Endothelial cell of umbilical vein (primary cell): Measurements from ENCODE around the gene TXNDC8. TPM values are rescaled to one million over a fixed set of nuclear protein-coding genes. Genes with fewer than 3 reads are reported as not detected.

Experiments
- BruUV-seq: library from RNA; stranded (reverse); fragments of 400-500 nt; replicated peaks from 2 replicates; lab custom pipeline; 2021; lab: Mats Ljungman, UMichigan
- CTCF ChIA-PET: fragments of 300-600, 350-600 bp; sonication (Branson Sonifier 250); formaldehyde crosslinking; loops from one replicate; lab custom pipeline; 2021; ENCODE audit warnings: antibody characterized with exemption, inconsistent platforms; lab: Charles Lee
- POLR2A ChIA-PET: fragments of 300-600, 350-600 bp; sonication (Branson Sonifier 250); formaldehyde crosslinking; loops from one replicate; lab custom pipeline; 2021; ENCODE audit warnings: antibody characterized with exemption, inconsistent platforms; lab: Charles Lee
- DNase-seq: peaks from one replicate; pipeline ENCODE4 v3.0.0-alpha.2; 2011; ENCODE audit warnings: low read depth, low spot score
- FAIRE-seq: peaks from 2 replicates; lab custom pipeline; 2011; peaks lifted over from hg19 to GRCh38; lab: Jason Lieb, UNC
- H2AFZ ChIP-seq: 2 replicates; pipeline ENCODE4 v1.6.0; 2012; ENCODE audit warnings: low read depth, low read length, control low read depth, inconsistent platforms
- H3K27ac ChIP-seq: 2 replicates; pipeline ENCODE4 v1.5.1; 2011; ENCODE audit warnings: low read depth, mild to moderate bottlenecking, control low read depth, low read length, moderate library complexity; ENCODE audit not compliant: insufficient read depth
- H3K27me3 ChIP-seq, 2 experiments: 2 replicates each; pipeline versions ENCODE4 v1.6.0 to v1.6.1; 2011; ENCODE audit warnings: low read length in 2 of 2, mixed read lengths in 1 of 2; ENCODE audit not compliant: control insufficient read depth in 2 of 2, insufficient read depth in 2 of 2
- H3K36me3 ChIP-seq, 2 experiments: 2 replicates in 1 of 2; 3 replicates in 1 of 2; pipeline ENCODE4 v1.5.1; 2011; ENCODE audit warnings: low read length in 2 of 2, mild to moderate bottlenecking in 1 of 2, moderate library complexity in 1 of 2; ENCODE audit not compliant: control insufficient read depth in 2 of 2, insufficient read depth in 2 of 2; ENCODE audit errors: extremely low read depth in 1 of 2
- H3K4me1 ChIP-seq: 3 replicates; pipeline ENCODE4 v1.5.1; 2011; ENCODE audit warnings: mild to moderate bottlenecking, low read length; ENCODE audit not compliant: control insufficient read depth, insufficient read depth; ENCODE audit errors: extremely low read depth
- H3K4me2 ChIP-seq: 2 replicates; pipeline ENCODE4 v1.6.1; 2011; ENCODE audit warnings: low read length, control low read depth, mixed read lengths; ENCODE audit not compliant: insufficient read depth
- H3K4me3 ChIP-seq, 3 experiments: fragments of 200-600 bp in 1 of 3; sonication (generic), shearing (Covaris generic) in 1 of 3; replicated peaks in 1 of 3; 2 replicates each; pipeline ENCODE4 v1.5.1; 2011 to 2016; ENCODE audit warnings: control low read depth in 3 of 3, low read length in 3 of 3, mild to moderate bottlenecking in 2 of 3, inconsistent platforms in 1 of 3, low read depth in 1 of 3, moderate library complexity in 1 of 3; ENCODE audit not compliant: insufficient read depth in 1 of 3
- H3K79me2 ChIP-seq: 2 replicates; pipeline ENCODE4 v1.6.0; 2012; ENCODE audit warnings: low read length, inconsistent platforms; ENCODE audit not compliant: control insufficient read depth, insufficient read depth
- H3K9ac ChIP-seq: replicated peaks from 2 replicates; pipeline ENCODE3; 2011; ENCODE audit warnings: low read length, control low read depth; ENCODE audit not compliant: insufficient read depth; ENCODE audit errors: extremely low read depth
- H3K9me1 ChIP-seq: replicated peaks from 3 replicates; pipeline ENCODE4 v1.6.0; 2011; ENCODE audit warnings: mild to moderate bottlenecking, low read length; ENCODE audit not compliant: control insufficient read depth, insufficient read depth; ENCODE audit errors: extremely low read depth
- H3K9me3 ChIP-seq: replicated peaks from 2 replicates; pipeline ENCODE4 v1.5.1; 2012; ENCODE audit warnings: low read length, inconsistent platforms; ENCODE audit not compliant: control insufficient read depth, insufficient read depth
- H4K20me1 ChIP-seq: replicated peaks from 2 replicates; pipeline ENCODE3; 2011; ENCODE audit warnings: mild to moderate bottlenecking, low read length; ENCODE audit not compliant: control insufficient read depth, insufficient read depth; ENCODE audit errors: extremely low read depth
- CTCF ChIP-seq, 2 donors: IDR thresholded peaks; 1 replicate in 1 of 2; 2 replicates in 1 of 2; pipeline ENCODE4 v1.5.1; 2011; ENCODE audit warnings: low read length in 2 of 2, mild to moderate bottlenecking in 2 of 2, moderate library complexity in 2 of 2, control low read depth in 1 of 2, inconsistent platforms in 1 of 2, low read depth in 1 of 2; ENCODE audit not compliant: insufficient read depth in 1 of 2; ENCODE audit errors: extremely low read depth in 1 of 2
- EZH2 ChIP-seq: IDR thresholded peaks from 2 replicates; pipeline ENCODE4 v1.6.1; 2012; ENCODE audit warnings: borderline replicate concordance, low read depth, mild to moderate bottlenecking, moderate library complexity, low read length, inconsistent platforms; ENCODE audit not compliant: severe bottlenecking
- FOS ChIP-seq: IDR thresholded peaks from 2 replicates; pipeline ENCODE4 v1.6.1; 2011; ENCODE audit warnings: mild to moderate bottlenecking, low read length, moderate library complexity, borderline replicate concordance; ENCODE audit not compliant: insufficient read depth
- GATA2 ChIP-seq: IDR thresholded peaks from 2 replicates; pipeline ENCODE4 v1.7.0; 2011; ENCODE audit warnings: low read depth, mild to moderate bottlenecking, moderate library complexity, mixed read lengths, low read length; ENCODE audit not compliant: insufficient read length, insufficient read depth
- JUN ChIP-seq: IDR thresholded peaks from 2 replicates; pipeline ENCODE4 v1.6.1; 2011; ENCODE audit warnings: borderline replicate concordance, low read depth; ENCODE audit not compliant: insufficient read length, insufficient read depth
- MAX ChIP-seq: IDR thresholded peaks from 2 replicates; pipeline ENCODE4 v1.6.1; 2011; ENCODE audit not compliant: insufficient read depth, insufficient read length
- MYC ChIP-seq: IDR thresholded peaks from one replicate; pipeline ENCODE4 v1.6.1; 2011; ENCODE audit warnings: mild to moderate bottlenecking, low read depth, low read length
- POLR2A ChIP-seq: IDR thresholded peaks from 2 replicates; pipeline ENCODE4 v1.6.1; 2012; ENCODE audit warnings: low read depth, mild to moderate bottlenecking, control low read depth, low read length
- POLR2AphosphoS5 ChIP-seq: IDR thresholded peaks from 2 replicates; pipeline ENCODE4 v1.6.1; 2012; ENCODE audit warnings: low read depth, mild to moderate bottlenecking, control low read depth, low read length, moderate library complexity; ENCODE audit not compliant: insufficient read depth
- dilution Hi-C: fragments of 300-500 bp; cut with MboI; formaldehyde crosslinking; loops from one replicate; pipeline ENCODE4 v1.15.0; 2019; ENCODE audit warnings: low sequenced_read_pairs; ENCODE audit not compliant: extremely low pct_ligation_motif_present
- intact Hi-C: fragments of 100-400 bp; cut with micrococcal nuclease; formaldehyde crosslinking; loops from one replicate; pipeline ENCODE4 v1.10.0; 2022
- polyA plus RNA-seq, 4 experiments: library from polyadenylated mRNA; depleted of rRNA in 3 of 4; stranded (reverse) in 3 of 4; unstranded in 1 of 4; fragments of >200 nt; gene quantifications; 2 replicates each; pipeline versions ENCODE4 v1.2.1 to v1.2.3, GENCODE V29; 2011 to 2012; ENCODE audit warnings: missing spikeins in 1 of 4
- total RNA-seq: library from RNA; stranded (reverse); gene quantifications from 2 replicates; pipeline ENCODE4 v1.2.3, GENCODE V29; 2021

The TXNDC8 gene
- total and polyA plus RNA-seq, 2 donors (not counting 3 experiments of a cell fraction or from before 2014, with no cell fraction given) = not detected

GRCh38 chr9:110293248-110293647 is 44.4 kb downstream of the TXNDC8 start:
- intact Hi-C loops (no loop called here), dilution Hi-C loops (no loop called here)
- H3K27ac ChIP-seq = no peak overlapping the region
- no peaks in the 10 kb centered on the region for H3K9me3 ChIP-seq
- H3K79me2 ChIP-seq = no peaks in the 10 kb centered on the region
- no TSS peak for BruUV-seq
- no peaks in the 10 kb centered on the region for H3K36me3 ChIP-seq
- H4K20me1 ChIP-seq = no peaks in the 10 kb centered on the region
- TF ChIP-seq EZH2 (no peak), JUN (no peak), FOS (no peak), CTCF (IDR thresholded peaks at IDR 0.05; ENCODE audit: extremely low read depth in 1 of 2, insufficient read depth in 1 of 2, low read depth in 1 of 2, low read length in 2 of 2) (no peak), MAX (no peak), POLR2AphosphoS5 (no peak), GATA2 (no peak), MYC (no peak), POLR2A (no peak)
- H3K4me3 ChIP-seq = no peak overlapping the region
- ChIA-PET POLR2A (no interaction called here), CTCF (interaction anchor here (0.7 kb wide), 1 partner anchor 13 kb away, joined by 3 read pairs; no protein-coding TSS in a partner anchor)
- no peaks in the 10 kb centered on the region for H3K4me1 ChIP-seq
- no peak for FAIRE-seq
- DNase-seq = no peak
- no peak overlapping the region for H2AFZ ChIP-seq
- no peaks in the 10 kb centered on the region for H3K9me1 ChIP-seq
- no peak overlapping the region for H3K9ac ChIP-seq
- no peaks in the 10 kb centered on the region for H3K27me3 ChIP-seq
- no peak overlapping the region for H3K4me2 ChIP-seq
